Measurements from ENCODE around the gene TEX54.

Gene TEX54

GRCh38 chr11:62805961-62806441, 26.6 kb downstream of the TEX54 start:
- no peaks in the 10 kb centered on the region for H4K20me1 ChIP-seq (ENCODE audit: insufficient read depth, low read length)
- peak overlapping the region; percentile 99 for H3K4me2 ChIP-seq (ENCODE audit: low read depth, low read length)
- H2AFZ ChIP-seq (ENCODE audit: low read length): peak overlapping the region; percentile 91
- no peaks in the 10 kb centered on the region for H3K9me2 ChIP-seq (replicated peaks; ENCODE audit: insufficient read depth, low read length)
- peaks cover 31% of the 10 kb centered on the region for H3K79me2 ChIP-seq (ENCODE audit: low read length)
- H3K36me3 ChIP-seq (replicated peaks; ENCODE audit: insufficient read depth, low read length): peaks cover 14% of the 10 kb centered on the region
- peak overlapping the region; percentile 70 for H3K4me3 ChIP-seq (ENCODE audit: low read length)
- H3K9ac ChIP-seq (ENCODE audit: low read length): peak overlapping the region; percentile 84
- no peak for TF ChIP-seq CTCF (IDR thresholded peaks at IDR 0.05; ENCODE audit: low read length)
- TF ChIP-seq EZH2 (optimal IDR thresholded peaks at IDR 0.05; ENCODE audit: low read depth, low read length): no peak
- no peak for TF ChIP-seq EZH2phosphoT487 (IDR thresholded peaks at IDR 0.05; ENCODE audit: low read length)
- no peaks in the 10 kb centered on the region for H3K27me3 ChIP-seq (replicated peaks; ENCODE audit: insufficient read depth, low read length)
- peak overlapping the region; percentile 89 for H3K27ac ChIP-seq (ENCODE audit: low read length)
- peak; percentile 42 for DNase-seq
- H3K4me1 ChIP-seq (ENCODE audit: low read length): peaks cover 35% of the 10 kb centered on the region
- no peaks in the 10 kb centered on the region for H3K9me3 ChIP-seq (replicated peaks; ENCODE audit: insufficient read depth, low read length)
- peaks cover 23% of the 10 kb centered on the region for H3F3A ChIP-seq (ENCODE audit: insufficient read depth, low read length)

GRCh38 chr11:62805076-62805892, 27.4 kb downstream of the TEX54 start, which contains the start of gene NXF1:
NXF1 (minus strand) TSS chr11:62805440; CDS start chr11:62805356, 84 bp downstream.
- no peaks in the 10 kb centered on the region for H3K9me2 ChIP-seq (replicated peaks; ENCODE audit: insufficient read depth, low read length)
- peaks cover 35% of the 10 kb centered on the region for H3K4me1 ChIP-seq (ENCODE audit: low read length)
- H4K20me1 ChIP-seq (ENCODE audit: insufficient read depth, low read length): no peaks in the 10 kb centered on the region
- peak within 1 kb of the TSS; percentile 89 for H3K27ac ChIP-seq (ENCODE audit: low read length)
- no peaks in the 10 kb centered on the region for H3K9me3 ChIP-seq (replicated peaks; ENCODE audit: insufficient read depth, low read length)
- H2AFZ ChIP-seq (ENCODE audit: low read length): peak within 1 kb of the TSS; percentile 91
- peaks cover 16% of the 10 kb centered on the region for H3K36me3 ChIP-seq (replicated peaks; ENCODE audit: insufficient read depth, low read length)
- TF ChIP-seq CTCF (IDR thresholded peaks at IDR 0.05; ENCODE audit: low read length) (peak; percentile 8; the same call in 1 of the 2 replicates), EZH2phosphoT487 (IDR thresholded peaks at IDR 0.05; ENCODE audit: low read length) (no peak), EZH2 (optimal IDR thresholded peaks at IDR 0.05; ENCODE audit: low read depth, low read length) (no peak)
- peak within 1 kb of the TSS; percentile 84 for H3K9ac ChIP-seq (ENCODE audit: low read length)
- H3K4me2 ChIP-seq (ENCODE audit: low read depth, low read length): peak within 1 kb of the TSS; percentile 99
- peak; percentile 97 for DNase-seq
- H3K79me2 ChIP-seq (ENCODE audit: low read length): peaks cover 33% of the 10 kb centered on the region
- peak within 1 kb of the TSS; percentile 70 for H3K4me3 ChIP-seq (ENCODE audit: low read length)
- no peaks in the 10 kb centered on the region for H3K27me3 ChIP-seq (replicated peaks; ENCODE audit: insufficient read depth, low read length)
- peaks cover 23% of the 10 kb centered on the region for H3F3A ChIP-seq (ENCODE audit: insufficient read depth, low read length)

- H3K27me3 ChIP-seq (replicated peaks; ENCODE audit: insufficient read depth, low read length): no peaks in the 10 kb centered on the region
- no peaks in the 10 kb centered on the region for H3K9me3 ChIP-seq (replicated peaks; ENCODE audit: insufficient read depth, low read length)
- H3K9me2 ChIP-seq (replicated peaks; ENCODE audit: insufficient read depth, low read length): no peaks in the 10 kb centered on the region
- peak overlapping the region; percentile 89; the same call in 1 of the 2 replicates for H3K27ac ChIP-seq (ENCODE audit: low read length)
- H3F3A ChIP-seq (ENCODE audit: insufficient read depth, low read length): peaks cover 23% of the 10 kb centered on the region
- no peaks in the 10 kb centered on the region for H4K20me1 ChIP-seq (ENCODE audit: insufficient read depth, low read length)
- peaks cover 35% of the 10 kb centered on the region for H3K4me1 ChIP-seq (ENCODE audit: low read length)
- peaks cover 33% of the 10 kb centered on the region for H3K79me2 ChIP-seq (ENCODE audit: low read length)
- H2AFZ ChIP-seq (ENCODE audit: low read length): no peak overlapping the region
- H3K36me3 ChIP-seq (replicated peaks; ENCODE audit: insufficient read depth, low read length): peaks cover 20% of the 10 kb centered on the region
- DNase-seq: peak; percentile 36
- no peak for TF ChIP-seq EZH2phosphoT487 (IDR thresholded peaks at IDR 0.05; ENCODE audit: low read length)
- H3K4me3 ChIP-seq (ENCODE audit: low read length): peak overlapping the region; percentile 70
- peak overlapping the region; percentile 90 for H3K4me2 ChIP-seq (ENCODE audit: low read depth, low read length)
- H3K9ac ChIP-seq (ENCODE audit: low read length): peak overlapping the region; percentile 66
Measured at GRCh38 chr11:62804310-62805075, 28.1 kb downstream of the TEX54 start.
